ENCODE data around the gene TEK.

The TEK gene

GRCh38 chr9:27181381-27181780, 72.4 kb downstream of the TEK start:
- H3K27me3 ChIP-seq (ENCODE audit: insufficient read depth, low read length, poor library complexity), result no peaks in the 10 kb centered on the region
- ATAC-seq (ENCODE audit: insufficient read depth, low read depth) (no peak), DNase-seq (no peak)
- no peaks in the 10 kb centered on the region for H4K20me1 ChIP-seq (ENCODE audit: insufficient read depth, low read length)
- H3K4me1 ChIP-seq (ENCODE audit: insufficient read depth, low read length), result no peaks in the 10 kb centered on the region
- TF ChIP-seq EZH2 (IDR thresholded peaks at IDR 0.05; ENCODE audit: borderline replicate concordance, low read depth, low read length, severe bottlenecking), result no peak
- TF ChIP-seq CTCF (IDR thresholded peaks at IDR 0.05; ENCODE audit: borderline replicate concordance, extremely low read depth, low read length, poor library complexity, severe bottlenecking), result no peak
- no peak overlapping the region for H3K4me2 ChIP-seq (ENCODE audit: insufficient read depth, low read length)
- no peak overlapping the region for H2AFZ ChIP-seq (ENCODE audit: low read depth, low read length)
- no peaks in the 10 kb centered on the region for H3K79me2 ChIP-seq (ENCODE audit: insufficient read depth, low read length)
- no peaks in the 10 kb centered on the region for H3K9me3 ChIP-seq (ENCODE audit: insufficient read depth, low read length, severe bottlenecking)
- no peak overlapping the region for H3K9ac ChIP-seq (ENCODE audit: low read depth, low read length)
- no peak overlapping the region for H3K27ac ChIP-seq (ENCODE audit: low read length)
- H3K4me3 ChIP-seq (ENCODE audit: low read depth in 1 of 2, low read length in 2 of 2), result no peak overlapping the region
- no peaks in the 10 kb centered on the region for H3K36me3 ChIP-seq (ENCODE audit: insufficient read depth, low read length)

- DNase-seq, result no peak
- no peak overlapping the region for H3K4me3 ChIP-seq (ENCODE audit: low read depth in 1 of 2, low read length in 2 of 2)
- H3K9ac ChIP-seq (ENCODE audit: low read depth, low read length), result no peak overlapping the region
- no peak overlapping the region for H2AFZ ChIP-seq (ENCODE audit: low read depth, low read length)
- no peak overlapping the region for H3K4me2 ChIP-seq (ENCODE audit: insufficient read depth, low read length)
- TF ChIP-seq EZH2 (IDR thresholded peaks at IDR 0.05; ENCODE audit: borderline replicate concordance, low read depth, low read length, severe bottlenecking) (no peak), CTCF (IDR thresholded peaks at IDR 0.05; ENCODE audit: borderline replicate concordance, extremely low read depth, low read length, poor library complexity, severe bottlenecking) (no peak)
- H3K9me3 ChIP-seq (ENCODE audit: insufficient read depth, low read length, severe bottlenecking), result no peaks in the 10 kb centered on the region
- no peaks in the 10 kb centered on the region for H4K20me1 ChIP-seq (ENCODE audit: insufficient read depth, low read length)
- no peaks in the 10 kb centered on the region for H3K36me3 ChIP-seq (ENCODE audit: insufficient read depth, low read length)
- H3K4me1 ChIP-seq (ENCODE audit: insufficient read depth, low read length), result no peaks in the 10 kb centered on the region
- H3K27ac ChIP-seq (ENCODE audit: low read length), result no peak overlapping the region
- ATAC-seq (ENCODE audit: insufficient read depth, low read depth), result no peak
- H3K27me3 ChIP-seq (ENCODE audit: insufficient read depth, low read length, poor library complexity), result no peaks in the 10 kb centered on the region
- H3K79me2 ChIP-seq (ENCODE audit: insufficient read depth, low read length), result no peaks in the 10 kb centered on the region
These were observed 73.4 kb downstream of the TEK start for GRCh38 chr9:27182421-27182820.

- Histone ChIP-seq H2AFZ (ENCODE audit: low read depth, low read length) (no peak overlapping the region), H3K9me3 (ENCODE audit: insufficient read depth, low read length, severe bottlenecking) (no peaks in the 10 kb centered on the region), H3K36me3 (ENCODE audit: insufficient read depth, low read length) (no peaks in the 10 kb centered on the region), H3K79me2 (ENCODE audit: insufficient read depth, low read length) (no peaks in the 10 kb centered on the region), H3K27me3 (ENCODE audit: insufficient read depth, low read length, poor library complexity) (no peaks in the 10 kb centered on the region), H3K27ac (ENCODE audit: low read length) (no peak overlapping the region), H3K9ac (ENCODE audit: low read depth, low read length) (no peak overlapping the region), H3K4me1 (ENCODE audit: insufficient read depth, low read length) (no peaks in the 10 kb centered on the region), H4K20me1 (ENCODE audit: insufficient read depth, low read length) (no peaks in the 10 kb centered on the region), H3K4me3 (ENCODE audit: low read depth in 1 of 2, low read length in 2 of 2) (no peak overlapping the region), H3K4me2 (ENCODE audit: insufficient read depth, low read length) (no peak overlapping the region)
- no peak for TF ChIP-seq CTCF (IDR thresholded peaks at IDR 0.05; ENCODE audit: borderline replicate concordance, extremely low read depth, low read length, poor library complexity, severe bottlenecking)
- TF ChIP-seq EZH2 (IDR thresholded peaks at IDR 0.05; ENCODE audit: borderline replicate concordance, low read depth, low read length, severe bottlenecking), result no peak
- no peak for ATAC-seq (ENCODE audit: insufficient read depth, low read depth)
- no peak for DNase-seq
These were observed 74.1 kb downstream of the TEK start for GRCh38 chr9:27183131-27183530.

- H3K4me2 ChIP-seq (ENCODE audit: insufficient read depth, low read length), result no peak overlapping the region
- TF ChIP-seq CTCF (IDR thresholded peaks at IDR 0.05; ENCODE audit: borderline replicate concordance, extremely low read depth, low read length, poor library complexity, severe bottlenecking) (no peak), EZH2 (IDR thresholded peaks at IDR 0.05; ENCODE audit: borderline replicate concordance, low read depth, low read length, severe bottlenecking) (no peak)
- H3K36me3 ChIP-seq (ENCODE audit: insufficient read depth, low read length), result no peaks in the 10 kb centered on the region
- no peak overlapping the region for H2AFZ ChIP-seq (ENCODE audit: low read depth, low read length)
- ATAC-seq (ENCODE audit: insufficient read depth, low read depth) (no peak), DNase-seq (no peak)
- H4K20me1 ChIP-seq (ENCODE audit: insufficient read depth, low read length), result no peaks in the 10 kb centered on the region
- H3K4me1 ChIP-seq (ENCODE audit: insufficient read depth, low read length), result no peaks in the 10 kb centered on the region
- no peak overlapping the region for H3K27ac ChIP-seq (ENCODE audit: low read length)
- H3K9ac ChIP-seq (ENCODE audit: low read depth, low read length), result no peak overlapping the region
- H3K27me3 ChIP-seq (ENCODE audit: insufficient read depth, low read length, poor library complexity), result no peaks in the 10 kb centered on the region
- H3K79me2 ChIP-seq (ENCODE audit: insufficient read depth, low read length), result no peaks in the 10 kb centered on the region
- H3K4me3 ChIP-seq (ENCODE audit: low read depth in 1 of 2, low read length in 2 of 2), result no peak overlapping the region
- no peaks in the 10 kb centered on the region for H3K9me3 ChIP-seq (ENCODE audit: insufficient read depth, low read length, severe bottlenecking)
These were observed 74.7 kb downstream of the TEK start for GRCh38 chr9:27183701-27184100.

Measured in DND-41 (cell line).